ENCODE data around the gene ARHGEF7.

ARHGEF7 gene

DNA sequence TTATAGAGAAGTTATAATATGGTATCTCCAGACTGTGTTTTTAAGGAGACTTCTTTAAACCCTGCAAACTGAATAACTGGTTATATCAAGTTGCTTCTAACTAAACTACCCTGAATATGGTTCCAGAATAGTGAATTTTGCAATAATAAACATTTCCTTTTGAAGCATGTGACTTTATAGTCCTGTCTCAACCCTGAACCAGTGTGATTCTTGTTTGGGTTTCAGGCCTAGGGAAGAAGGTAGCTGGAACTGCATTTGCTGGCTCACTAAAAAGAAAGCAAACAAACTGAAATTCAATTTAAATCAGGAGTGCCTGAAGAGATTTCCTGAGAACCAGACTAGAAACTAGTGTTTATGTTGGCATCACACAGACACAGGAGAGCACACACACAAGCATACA is 4.9 kb downstream of the ARHGEF7 start:
- Histone ChIP-seq H3K27ac (ENCODE audit: low read depth, low read length, poor library complexity, severe bottlenecking) (no peak overlapping the region), H3K79me2 (ENCODE audit: insufficient read depth, low read length) (no peaks in the 10 kb centered on the region), H2AFZ (ENCODE audit: low read length) (no peak overlapping the region), H3K4me2 (ENCODE audit: low read length) (no peak overlapping the region), H3K9ac (ENCODE audit: low read length) (no peak overlapping the region), H4K20me1 (ENCODE audit: insufficient read depth, low read length) (no peaks in the 10 kb centered on the region), H3K9me3 (ENCODE audit: low read length) (no peaks in the 10 kb centered on the region), H3F3A (ENCODE audit: insufficient read depth, low read length) (no peaks in the 10 kb centered on the region), H3K36me3 (ENCODE audit: insufficient read depth, low read length) (no peaks in the 10 kb centered on the region), H3K9me2 (ENCODE audit: low read depth, low read length) (no peaks in the 10 kb centered on the region), H3K4me3 (ENCODE audit: low read depth, low read length, poor library complexity, severe bottlenecking) (no peak overlapping the region), H3K4me1 (ENCODE audit: insufficient read depth, low read length, severe bottlenecking) (no peaks in the 10 kb centered on the region), H3K27me3 (ENCODE audit: insufficient read depth, low read length) (peaks cover 7% of the 10 kb centered on the region; the same call in 1 of the 2 replicates)
- no peak for TF ChIP-seq EZH2 (IDR thresholded peaks at IDR 0.05; ENCODE audit: borderline replicate concordance, low read length)
- TF ChIP-seq, protein P1, sequence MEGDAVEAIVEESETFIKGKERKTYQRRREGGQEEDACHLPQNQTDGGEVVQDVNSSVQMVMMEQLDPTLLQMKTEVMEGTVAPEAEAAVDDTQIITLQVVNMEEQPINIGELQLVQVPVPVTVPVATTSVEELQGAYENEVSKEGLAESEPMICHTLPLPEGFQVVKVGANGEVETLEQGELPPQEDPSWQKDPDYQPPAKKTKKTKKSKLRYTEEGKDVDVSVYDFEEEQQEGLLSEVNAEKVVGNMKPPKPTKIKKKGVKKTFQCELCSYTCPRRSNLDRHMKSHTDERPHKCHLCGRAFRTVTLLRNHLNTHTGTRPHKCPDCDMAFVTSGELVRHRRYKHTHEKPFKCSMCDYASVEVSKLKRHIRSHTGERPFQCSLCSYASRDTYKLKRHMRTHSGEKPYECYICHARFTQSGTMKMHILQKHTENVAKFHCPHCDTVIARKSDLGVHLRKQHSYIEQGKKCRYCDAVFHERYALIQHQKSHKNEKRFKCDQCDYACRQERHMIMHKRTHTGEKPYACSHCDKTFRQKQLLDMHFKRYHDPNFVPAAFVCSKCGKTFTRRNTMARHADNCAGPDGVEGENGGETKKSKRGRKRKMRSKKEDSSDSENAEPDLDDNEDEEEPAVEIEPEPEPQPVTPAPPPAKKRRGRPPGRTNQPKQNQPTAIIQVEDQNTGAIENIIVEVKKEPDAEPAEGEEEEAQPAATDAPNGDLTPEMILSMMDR (IDR thresholded peaks at IDR 0.05; ENCODE audit: low read length), result no peak

DNA sequence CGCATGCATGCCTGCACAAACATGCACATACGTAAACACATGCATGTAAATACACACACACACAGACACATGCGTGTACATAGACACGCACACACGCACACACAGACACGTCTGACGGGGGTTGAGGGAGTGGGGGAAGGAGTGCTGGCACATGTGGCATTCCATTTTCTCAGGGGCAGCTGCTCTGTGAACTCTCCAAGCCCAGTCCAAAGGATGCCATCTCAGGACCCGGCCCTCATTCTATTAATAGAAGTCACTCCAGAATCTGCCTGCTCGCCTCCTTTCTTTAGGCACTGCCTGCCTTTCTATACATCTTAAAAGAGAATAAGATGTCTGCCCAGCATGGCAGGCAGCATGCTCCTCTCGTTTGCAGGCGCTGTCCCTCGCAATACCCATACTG is 5.3 kb downstream of the ARHGEF7 start:
- H3K4me1 ChIP-seq (ENCODE audit: insufficient read depth, low read length, severe bottlenecking), result no peaks in the 10 kb centered on the region
- H3K79me2 ChIP-seq (ENCODE audit: insufficient read depth, low read length), result no peaks in the 10 kb centered on the region

DNA sequence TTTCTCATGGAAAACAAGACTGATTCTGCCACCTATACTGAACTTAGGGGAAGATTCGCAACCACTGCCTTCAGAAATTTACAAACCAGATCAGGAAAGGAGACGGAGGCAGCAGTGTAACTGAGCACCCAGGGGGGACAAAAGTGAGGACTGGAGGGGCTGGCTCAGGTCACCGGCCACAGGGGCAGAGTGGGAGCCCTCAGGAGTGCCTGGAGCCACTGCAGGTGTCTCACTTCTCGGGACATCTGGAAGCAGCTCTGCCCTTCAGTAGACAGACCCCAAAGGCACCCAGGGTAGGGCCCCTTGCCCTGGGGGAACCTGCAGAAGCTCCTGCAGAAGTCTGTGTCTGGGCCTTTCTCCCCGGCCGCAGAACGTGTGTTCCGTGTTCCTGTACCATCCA is 5.8 kb downstream of the ARHGEF7 start:
- Histone ChIP-seq H2AFZ (ENCODE audit: low read length) (no peak overlapping the region), H3K9ac (ENCODE audit: low read length) (no peak overlapping the region), H3K4me1 (ENCODE audit: insufficient read depth, low read length, severe bottlenecking) (no peaks in the 10 kb centered on the region), H4K20me1 (ENCODE audit: insufficient read depth, low read length) (no peaks in the 10 kb centered on the region), H3K9me3 (ENCODE audit: low read length) (no peaks in the 10 kb centered on the region), H3K36me3 (ENCODE audit: insufficient read depth, low read length) (no peaks in the 10 kb centered on the region), H3K9me2 (ENCODE audit: low read depth, low read length) (no peaks in the 10 kb centered on the region), H3K4me3 (ENCODE audit: low read depth, low read length, poor library complexity, severe bottlenecking) (no peak overlapping the region), H3F3A (ENCODE audit: insufficient read depth, low read length) (no peaks in the 10 kb centered on the region), H3K79me2 (ENCODE audit: insufficient read depth, low read length) (no peaks in the 10 kb centered on the region), H3K4me2 (ENCODE audit: low read length) (no peak overlapping the region), H3K27me3 (ENCODE audit: insufficient read depth, low read length) (peaks cover 7% of the 10 kb centered on the region), H3K27ac (ENCODE audit: low read depth, low read length, poor library complexity, severe bottlenecking) (no peak overlapping the region)
- TF ChIP-seq, protein P1 (IDR thresholded peaks at IDR 0.05; ENCODE audit: low read length), result no peak
- no peak for TF ChIP-seq EZH2 (IDR thresholded peaks at IDR 0.05; ENCODE audit: borderline replicate concordance, low read length)

More for the DNA sequence above, 5.3 kb downstream of the ARHGEF7 start:
- Histone ChIP-seq H3K9ac (ENCODE audit: low read length) (no peak overlapping the region), H3K4me2 (ENCODE audit: low read length) (no peak overlapping the region), H4K20me1 (ENCODE audit: insufficient read depth, low read length) (no peaks in the 10 kb centered on the region), H3K4me3 (ENCODE audit: low read depth, low read length, poor library complexity, severe bottlenecking) (no peak overlapping the region), H2AFZ (ENCODE audit: low read length) (no peak overlapping the region), H3K9me2 (ENCODE audit: low read depth, low read length) (no peaks in the 10 kb centered on the region), H3K27ac (ENCODE audit: low read depth, low read length, poor library complexity, severe bottlenecking) (no peak overlapping the region), H3K9me3 (ENCODE audit: low read length) (no peaks in the 10 kb centered on the region), H3F3A (ENCODE audit: insufficient read depth, low read length) (no peaks in the 10 kb centered on the region), H3K36me3 (ENCODE audit: insufficient read depth, low read length) (no peaks in the 10 kb centered on the region), H3K27me3 (ENCODE audit: insufficient read depth, low read length) (peaks cover 7% of the 10 kb centered on the region)
- TF ChIP-seq, protein P1 (IDR thresholded peaks at IDR 0.05; ENCODE audit: low read length), result no peak
- TF ChIP-seq EZH2 (IDR thresholded peaks at IDR 0.05; ENCODE audit: borderline replicate concordance, low read length), result no peak
